HG03571 (cell line): ENCODE measurements around the gene ZNF408.

ENCODE experiments used
- ATAC-seq: cut with Tn5 transposase; IDR thresholded peaks from one replicate; pipeline ENCODE4 v1.9.1; 2021; ENCODE audit not compliant: unreplicated experiment

Gene ZNF408

DNA sequence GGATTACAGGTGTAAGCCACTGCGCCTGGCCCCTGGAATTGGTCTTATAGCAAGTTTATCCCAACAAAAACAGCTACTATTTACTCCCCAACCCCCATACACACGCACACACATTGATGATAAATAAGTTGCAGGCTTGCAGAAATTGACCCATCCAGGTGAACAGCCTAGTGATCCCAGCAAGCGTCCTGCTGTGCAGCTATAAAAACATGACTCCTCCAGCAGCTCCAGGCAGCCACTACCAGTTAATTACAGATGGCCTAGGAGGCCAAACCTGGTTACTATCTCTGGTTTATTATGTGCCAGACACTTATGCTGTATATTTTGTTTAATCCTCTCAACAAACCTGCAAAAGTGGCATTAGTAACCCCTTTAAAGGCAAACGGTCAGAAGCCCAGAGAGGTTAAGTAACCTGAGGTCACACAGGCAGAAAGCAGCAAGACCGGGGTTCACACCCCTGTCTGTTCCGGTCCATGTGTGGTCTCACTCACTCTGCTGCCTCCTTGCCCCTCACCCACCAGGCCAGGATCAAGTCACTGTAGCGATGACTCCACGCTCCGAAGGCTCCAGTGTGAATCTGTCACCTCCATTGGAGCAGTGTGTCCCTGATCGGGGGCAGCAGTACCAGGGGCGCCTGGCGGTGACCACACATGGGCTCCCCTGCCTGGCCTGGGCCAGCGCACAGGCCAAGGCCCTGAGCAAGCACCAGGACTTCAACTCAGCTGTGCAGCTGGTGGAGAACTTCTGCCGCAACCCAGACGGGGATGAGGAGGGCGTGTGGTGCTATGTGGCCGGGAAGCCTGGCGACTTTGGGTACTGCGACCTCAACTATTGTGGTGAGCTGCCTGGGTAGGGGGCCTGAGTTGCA is 24.7 kb downstream of the ZNF408 start:
- ATAC-seq = no peak

- ATAC-seq = no peak
These were observed 25.5 kb downstream of the ZNF408 start for GRCh38 chr11:46726206-46726862.

GRCh38 chr11:46727952-46728658 is 27.3 kb downstream of the ZNF408 start:
- ATAC-seq = no peak

GRCh38 chr11:46728659-46729040 is 27.8 kb downstream of the ZNF408 start:
- no peak for ATAC-seq

DNA sequence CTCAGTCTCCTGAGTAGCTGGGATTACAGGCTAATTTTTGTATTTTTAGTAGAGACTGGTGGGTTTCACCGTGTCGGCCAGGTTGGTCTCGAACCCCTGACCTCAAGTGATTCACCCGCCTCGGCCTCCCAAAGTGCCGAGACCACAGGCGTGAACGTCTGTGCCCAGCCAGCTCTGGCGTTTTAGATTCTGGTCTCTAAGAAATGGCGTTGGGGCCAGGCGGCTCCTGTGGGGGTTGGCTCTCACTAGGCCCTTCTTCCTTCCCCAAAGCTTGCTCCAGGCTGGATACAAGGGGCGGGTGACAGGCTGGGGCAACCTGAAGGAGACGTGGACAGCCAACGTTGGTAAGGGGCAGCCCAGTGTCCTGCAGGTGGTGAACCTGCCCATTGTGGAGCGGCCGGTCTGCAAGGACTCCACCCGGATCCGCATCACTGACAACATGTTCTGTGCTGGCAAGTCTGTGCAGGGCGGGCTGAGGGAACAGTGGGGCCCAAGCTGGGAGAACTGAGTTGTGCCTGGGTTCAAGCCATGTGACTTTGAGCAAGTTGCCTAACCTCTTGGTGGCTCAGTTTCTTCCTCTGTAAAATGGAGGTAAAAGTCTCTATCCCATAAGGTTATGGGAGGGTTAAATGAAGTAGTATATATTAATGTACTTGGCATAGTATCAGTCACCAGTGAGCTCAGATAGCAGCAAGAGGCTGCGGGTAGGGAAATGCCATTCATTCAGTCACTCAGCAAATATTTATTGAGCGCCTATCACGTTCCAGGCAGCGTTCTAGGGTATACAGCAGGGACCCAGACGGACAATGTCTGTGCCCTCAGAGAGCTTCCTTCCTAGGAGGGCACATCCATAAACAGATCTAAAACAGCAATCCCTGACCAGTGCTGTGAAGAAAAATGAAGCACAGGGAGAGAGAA is 28.5 kb downstream of the ZNF408 start:
- no peak for ATAC-seq

DNA sequence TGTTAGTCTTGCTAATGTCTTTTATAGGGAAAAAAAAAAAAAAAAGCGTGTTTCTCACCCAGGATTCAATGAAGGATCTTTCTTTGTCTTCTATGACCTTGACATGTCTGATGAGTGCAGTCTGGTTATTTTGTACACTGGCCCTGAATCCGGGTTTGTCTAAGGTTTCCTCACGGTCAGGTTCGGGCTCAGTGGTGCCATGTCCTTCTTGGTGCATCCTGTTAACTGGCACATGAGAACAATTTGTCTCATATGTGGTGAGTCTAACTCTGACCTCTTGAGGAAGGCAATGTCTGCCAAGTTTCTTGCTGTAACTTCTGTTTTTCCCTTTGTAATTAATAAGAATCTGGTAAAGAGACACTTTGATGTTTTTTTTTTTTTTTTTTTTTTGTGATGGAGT is 30.7 kb downstream of the ZNF408 start:
- no peak for ATAC-seq

GRCh38 chr11:46733234-46733633 is 32.4 kb downstream of the ZNF408 start:
- no peak for ATAC-seq

DNA sequence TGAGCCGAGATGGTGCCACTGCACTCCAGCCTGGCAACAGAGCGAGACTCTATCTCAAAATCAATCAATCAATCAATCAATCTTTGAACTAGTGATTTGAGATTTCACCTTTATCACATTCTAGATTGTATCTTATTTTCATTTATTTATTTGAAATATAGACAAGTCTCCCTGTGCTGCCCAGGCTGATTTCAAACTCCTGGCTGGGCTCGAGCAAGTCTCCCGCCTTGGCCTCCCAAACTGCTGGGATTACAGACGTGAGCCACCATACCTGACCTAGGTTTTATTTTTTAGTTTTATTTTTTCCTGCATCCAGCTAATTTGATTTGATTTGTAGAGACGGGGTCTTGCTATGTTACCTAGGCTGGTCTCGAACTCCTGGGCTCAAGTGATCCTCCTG is 35.3 kb downstream of the ZNF408 start:
- ATAC-seq = no peak

GRCh38 chr11:46736615-46737014 is 35.8 kb downstream of the ZNF408 start:
- no peak for ATAC-seq

DNA sequence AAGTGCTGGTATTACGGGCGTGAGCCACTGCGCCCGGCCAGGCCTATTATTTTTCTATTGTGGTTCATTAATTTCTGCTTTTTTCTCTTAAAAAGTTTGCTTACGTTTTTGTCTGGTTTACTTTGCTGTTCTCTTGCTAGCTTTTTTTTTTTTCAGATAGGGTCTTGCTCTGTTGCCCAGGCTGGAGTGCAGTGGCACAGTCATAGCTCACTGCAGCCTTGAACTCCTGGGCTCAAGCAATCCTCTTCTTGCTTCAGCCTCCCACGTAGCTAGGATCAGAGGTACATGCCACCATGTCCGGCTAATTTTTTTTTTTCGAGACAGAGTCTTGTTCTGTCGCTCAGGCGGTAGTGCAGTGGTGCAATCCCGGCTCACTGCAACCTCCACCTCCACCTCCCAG is 36.9 kb downstream of the ZNF408 start:
- no peak for ATAC-seq

- no peak for ATAC-seq
These were observed 38.1 kb downstream of the ZNF408 start for GRCh38 chr11:46738887-46739286.

- no peak for ATAC-seq
These were observed 41.0 kb downstream of the ZNF408 start for GRCh38 chr11:46741600-46742484.

- ATAC-seq = no peak
These were observed 42.2 kb downstream of the ZNF408 start for GRCh38 chr11:46743043-46743442.

- ATAC-seq = no peak
These were observed 43.0 kb downstream of the ZNF408 start for GRCh38 chr11:46743693-46744339.

- no peak for ATAC-seq
These were observed 44.5 kb downstream of the ZNF408 start for GRCh38 chr11:46745328-46745727.

DNA sequence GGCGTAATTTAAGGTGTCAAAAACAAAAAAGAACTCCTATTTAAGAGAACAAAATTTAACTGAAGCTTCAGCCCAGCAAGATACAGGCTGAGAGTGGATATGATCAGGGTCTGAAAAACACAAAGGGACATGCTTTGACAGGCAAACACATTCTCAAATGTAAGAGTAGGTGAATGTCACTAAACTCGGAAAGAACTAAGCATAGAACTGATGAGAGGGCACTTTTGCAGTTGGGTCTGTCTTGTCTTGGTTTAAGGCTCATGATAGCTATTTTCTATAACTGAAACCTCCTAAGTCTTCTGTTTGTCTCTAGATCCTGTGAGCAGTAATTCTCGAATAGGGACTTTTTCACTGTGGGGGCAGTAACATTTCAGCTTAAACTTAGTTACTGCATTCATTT is 45.2 kb downstream of the ZNF408 start:
- no peak for ATAC-seq

DNA sequence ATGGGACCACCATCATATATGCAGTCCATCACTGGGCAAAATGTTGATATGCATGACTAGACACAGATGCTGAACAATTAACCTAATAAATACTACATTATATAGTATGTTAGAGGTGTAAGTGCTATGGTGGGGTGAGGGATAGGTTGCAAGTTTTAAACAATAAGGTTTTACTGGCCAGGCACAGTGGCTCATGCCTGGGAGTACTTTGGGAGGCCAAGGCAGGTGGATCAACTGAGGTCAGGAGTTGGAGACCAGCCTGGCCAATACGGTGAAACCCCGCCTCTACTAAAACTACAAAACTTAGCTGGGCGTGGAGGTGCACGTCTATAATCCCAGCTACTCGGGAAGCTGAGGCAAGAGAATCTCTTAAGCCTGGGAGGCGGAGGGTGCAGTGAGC is 46.3 kb downstream of the ZNF408 start:
- ATAC-seq = no peak
